Neural progenitor cell (in vitro differentiated cells): ENCODE data around the gene SBF1. TPM values are rescaled to one million over a fixed set of nuclear protein-coding genes. Genes with fewer than 3 reads are reported as not detected.

Experiments
- DNase-seq: peaks from one replicate; pipeline ENCODE4 v3.0.0-alpha.2; 2016; ENCODE audit warnings: low spot score
- H2AFZ ChIP-seq: fragments of 200-600 bp; sonication (generic); replicated peaks from 2 replicates; pipeline ENCODE4 v1.6.1; 2016; ENCODE audit warnings: antibody characterized with exemption
- H3F3A ChIP-seq: fragments of 200-600 bp; sonication (generic); 2 replicates; pipeline ENCODE4 v1.6.1; 2016; ENCODE audit warnings: antibody characterized with exemption, low read depth
- H3K27ac ChIP-seq: fragments of 200-600 bp; sonication (generic); 2 replicates; pipeline ENCODE4 v1.5.1; 2016; ENCODE audit warnings: mild to moderate bottlenecking
- H3K27me3 ChIP-seq: fragments of 200-600 bp; sonication (generic); 2 replicates; pipeline ENCODE4 v1.6.1; 2016; ENCODE audit warnings: mild to moderate bottlenecking, moderate library complexity
- H3K36me3 ChIP-seq: fragments of 200-600 bp; sonication (generic); 2 replicates; pipeline ENCODE4 v1.5.1; 2016
- H3K4me1 ChIP-seq: fragments of 200-600 bp; sonication (generic); 2 replicates; pipeline ENCODE4 v1.6.1; 2016; ENCODE audit warnings: mixed run types
- H3K4me2 ChIP-seq: fragments of 200-600 bp; sonication (generic); 2 replicates; pipeline ENCODE4 v1.6.1; 2016
- H3K4me3 ChIP-seq: fragments of 200-600 bp; sonication (generic); 2 replicates; pipeline ENCODE4 v1.5.1; 2016
- H3K79me2 ChIP-seq: fragments of 200-600 bp; sonication (generic); 2 replicates; pipeline ENCODE4 v1.6.1; 2016; ENCODE audit warnings: low read depth
- H3K9ac ChIP-seq: fragments of 200-600 bp; sonication (generic); 2 replicates; pipeline ENCODE4 v1.6.1; 2016
- H3K9me3 ChIP-seq: fragments of 200-600 bp; sonication (generic); 2 replicates; pipeline ENCODE4 v1.5.1; 2016; ENCODE audit warnings: low read depth
- H4K20me1 ChIP-seq: fragments of 200-600 bp; sonication (generic); 2 replicates; pipeline ENCODE4 v1.6.1; 2016; ENCODE audit warnings: low read depth
- H3K27ac Mint-ChIP-seq: 3 replicates; pipeline ENCODE4 v1.8.0; 2021; ENCODE audit warnings: mixed read lengths
- H3K27me3 Mint-ChIP-seq: 2 replicates; pipeline ENCODE4 v1.8.0; 2022; ENCODE audit warnings: low read depth, mild to moderate bottlenecking, inconsistent platforms, moderate library complexity, mixed read lengths; ENCODE audit not compliant: insufficient read depth
- H3K36me3 Mint-ChIP-seq: 3 replicates; pipeline ENCODE4 v1.8.0; 2021; ENCODE audit warnings: mixed read lengths
- H3K4me1 Mint-ChIP-seq: 3 replicates; pipeline ENCODE4 v1.8.0; 2021; ENCODE audit warnings: mixed read lengths
- H3K4me3 Mint-ChIP-seq: 3 replicates; pipeline ENCODE4 v1.8.0; 2021; ENCODE audit warnings: mild to moderate bottlenecking, moderate library complexity, mixed read lengths
- H3K9me3 Mint-ChIP-seq: 3 replicates; pipeline ENCODE4 v1.8.0; 2020; ENCODE audit warnings: mixed read lengths
- CTCF ChIP-seq: fragments of 200-600 bp; sonication (generic); IDR thresholded peaks from 2 replicates; pipeline ENCODE4 v1.5.1; 2017; ENCODE audit warnings: antibody characterized with exemption, mild to moderate bottlenecking
- EZH2 ChIP-seq: fragments of 200-600 bp; sonication (generic); IDR thresholded peaks from 2 replicates; pipeline ENCODE4 v1.6.1; 2017; ENCODE audit warnings: antibody characterized with exemption, mild to moderate bottlenecking, moderate library complexity
- EZH2phosphoT487 ChIP-seq: fragments of 200-600 bp; sonication (generic); IDR thresholded peaks from 2 replicates; pipeline ENCODE4 v1.6.1; 2017; ENCODE audit warnings: antibody characterized with exemption
- total RNA-seq: library from RNA; depleted of rRNA; stranded (reverse); fragments of >200 nt; gene quantifications from 2 replicates; pipeline ENCODE4 v1.2.3, GENCODE V29; 2015; ENCODE audit warnings: low replicate concordance

Gene SBF1
- total RNA-seq, 1 donor from 2014 or later, result 25.8 TPM

- no peak for DNase-seq
- H3K27me3 Mint-ChIP-seq, result no peaks in the 10 kb centered on the region
- no peaks in the 10 kb centered on the region for H3K4me1 ChIP-seq
- no peak overlapping the region for H3K4me3 ChIP-seq
- H3K9me3 ChIP-seq, result no peaks in the 10 kb centered on the region
- H3K79me2 ChIP-seq, result no peaks in the 10 kb centered on the region
- no peak overlapping the region for H2AFZ ChIP-seq
- no peaks in the 10 kb centered on the region for H3F3A ChIP-seq
- no peaks in the 10 kb centered on the region for H4K20me1 ChIP-seq
- TF ChIP-seq EZH2 (no peak), CTCF (no peak), EZH2phosphoT487 (no peak)
- peak overlapping the region; percentile 21 for H3K27ac Mint-ChIP-seq
- no peak overlapping the region for H3K4me3 Mint-ChIP-seq
- no peak overlapping the region for H3K9ac ChIP-seq
- no peak overlapping the region for H3K4me2 ChIP-seq
- no peaks in the 10 kb centered on the region for H3K36me3 ChIP-seq
- no peaks in the 10 kb centered on the region for H3K27me3 ChIP-seq
- peaks cover 2% of the 10 kb centered on the region for H3K4me1 Mint-ChIP-seq
- H3K36me3 Mint-ChIP-seq, result no peaks in the 10 kb centered on the region
- H3K27ac ChIP-seq, result no peak overlapping the region
- no peaks in the 10 kb centered on the region for H3K9me3 Mint-ChIP-seq
Measured at GRCh38 chr22:50490531-50491308, 15.9 kb upstream of the SBF1 start.

DNA sequence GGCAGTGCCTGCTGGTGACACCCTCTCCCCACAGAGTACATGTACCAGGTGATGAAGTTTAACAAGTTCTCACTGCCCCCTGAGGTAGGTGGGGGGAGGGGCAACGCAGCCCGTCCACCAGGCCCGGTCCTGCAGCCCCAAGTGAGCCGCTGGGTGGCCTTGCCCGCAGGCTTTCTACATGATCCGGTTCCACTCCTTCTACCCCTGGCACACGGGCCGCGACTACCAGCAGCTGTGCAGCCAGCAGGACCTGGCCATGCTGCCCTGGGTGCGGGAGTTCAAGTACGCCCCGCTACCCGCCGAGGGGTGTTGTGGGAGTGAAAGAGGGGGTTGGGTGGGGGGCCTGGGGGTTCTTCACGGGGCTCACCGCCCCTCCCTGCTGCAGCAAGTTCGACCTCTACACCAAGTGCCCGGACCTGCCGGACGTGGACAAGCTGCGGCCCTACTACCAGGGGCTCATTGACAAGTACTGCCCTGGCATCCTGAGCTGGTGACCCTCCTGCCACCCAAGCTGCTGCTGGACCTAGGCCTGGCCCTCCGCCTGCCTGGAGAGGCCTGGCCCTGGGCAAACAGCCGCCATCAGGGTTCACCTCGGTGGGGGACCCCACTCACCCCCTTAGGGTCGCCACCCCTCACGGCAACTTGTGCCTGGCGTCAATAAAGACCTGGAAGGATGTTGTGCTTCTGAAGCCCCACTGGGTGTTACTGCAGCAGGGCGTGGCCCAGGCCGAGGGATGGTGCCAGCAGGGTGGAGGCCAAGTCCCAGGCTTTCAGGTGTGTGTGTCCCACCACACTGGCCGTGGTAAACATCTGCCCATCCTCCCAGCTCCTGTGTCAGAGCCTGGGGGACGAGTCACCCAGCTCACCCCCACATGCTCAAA lies 14.8 kb upstream of the SBF1 start:
- H3K79me2 ChIP-seq, result no peaks in the 10 kb centered on the region
- H3K9me3 ChIP-seq, result no peaks in the 10 kb centered on the region
- no peaks in the 10 kb centered on the region for H3K27me3 Mint-ChIP-seq
- H3K9ac ChIP-seq, result no peak overlapping the region
- no peaks in the 10 kb centered on the region for H3F3A ChIP-seq
- no peak overlapping the region for H3K4me3 Mint-ChIP-seq
- H3K9me3 Mint-ChIP-seq, result no peaks in the 10 kb centered on the region
- no peak for DNase-seq
- no peaks in the 10 kb centered on the region for H3K36me3 Mint-ChIP-seq
- no peak overlapping the region for H3K4me3 ChIP-seq
- H3K27ac Mint-ChIP-seq, result no peak overlapping the region
- H3K27me3 ChIP-seq, result no peaks in the 10 kb centered on the region
- TF ChIP-seq CTCF (no peak), EZH2 (no peak), EZH2phosphoT487 (no peak)
- peaks cover 2% of the 10 kb centered on the region for H3K4me1 Mint-ChIP-seq
- H3K27ac ChIP-seq, result no peak overlapping the region
- no peak overlapping the region for H3K4me2 ChIP-seq
- no peaks in the 10 kb centered on the region for H3K4me1 ChIP-seq
- no peaks in the 10 kb centered on the region for H4K20me1 ChIP-seq
- H2AFZ ChIP-seq, result no peak overlapping the region
- H3K36me3 ChIP-seq, result no peaks in the 10 kb centered on the region

- no peak overlapping the region for H3K4me2 ChIP-seq
- H3K9ac ChIP-seq, result no peak overlapping the region
- Mint-ChIP-seq H3K36me3 (no peaks in the 10 kb centered on the region), H3K27me3 (peaks cover under 1% of the 10 kb centered on the region), H3K9me3 (no peaks in the 10 kb centered on the region), H3K27ac (no peak overlapping the region), H3K4me3 (no peak overlapping the region), H3K4me1 (peaks cover 2% of the 10 kb centered on the region)
- H3F3A ChIP-seq, result no peaks in the 10 kb centered on the region
- H3K4me1 ChIP-seq, result no peaks in the 10 kb centered on the region
- no peaks in the 10 kb centered on the region for H3K36me3 ChIP-seq
- no peak overlapping the region for H2AFZ ChIP-seq
- H4K20me1 ChIP-seq, result no peaks in the 10 kb centered on the region
- H3K79me2 ChIP-seq, result no peaks in the 10 kb centered on the region
- no peak overlapping the region for H3K27ac ChIP-seq
- no peak for DNase-seq
- H3K27me3 ChIP-seq, result no peaks in the 10 kb centered on the region
- TF ChIP-seq EZH2phosphoT487, result no peak
- TF ChIP-seq EZH2, result no peak
- TF ChIP-seq CTCF, result no peak
- H3K4me3 ChIP-seq, result no peak overlapping the region
- H3K9me3 ChIP-seq, result no peaks in the 10 kb centered on the region
Measured at GRCh38 chr22:50488886-50489285, 14.1 kb upstream of the SBF1 start.
